ENCODE measurements around the gene TMEM187. TPM values are rescaled to one million over a fixed set of nuclear protein-coding genes. Genes with fewer than 3 reads are reported as not detected.

Gene TMEM187, protein sequence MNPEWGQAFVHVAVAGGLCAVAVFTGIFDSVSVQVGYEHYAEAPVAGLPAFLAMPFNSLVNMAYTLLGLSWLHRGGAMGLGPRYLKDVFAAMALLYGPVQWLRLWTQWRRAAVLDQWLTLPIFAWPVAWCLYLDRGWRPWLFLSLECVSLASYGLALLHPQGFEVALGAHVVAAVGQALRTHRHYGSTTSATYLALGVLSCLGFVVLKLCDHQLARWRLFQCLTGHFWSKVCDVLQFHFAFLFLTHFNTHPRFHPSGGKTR
- total RNA-seq (9.6 TPM), polyA plus RNA-seq (ENCODE audit: insufficient read depth, low read depth, low replicate concordance) (12.4 TPM)
- long read RNA-seq, donor 1, partial matches to known transcripts, result 5 of 8 reads
- long read RNA-seq, donor 1, other reads (novel, unspliced or antisense), result 0 of 8 reads
- long read RNA-seq, donor 2, partial matches to known transcripts, result 0 of 3 reads
- long read RNA-seq, donor 2, other reads (novel, unspliced or antisense), result 0 of 3 reads
- long read RNA-seq, donor 3, transcript TMEM187-201 (2 exons, 1,880 nt), result major isoform, 6 of 6 reads
- long read RNA-seq, donor 3, partial matches to known transcripts, result 0 of 6 reads
- long read RNA-seq, donor 3, other reads (novel, unspliced or antisense), result 0 of 6 reads
- long read RNA-seq, donor 4, transcript TMEM187-201 (2 exons, 1,880 nt), result major isoform, 5 of 5 reads
- long read RNA-seq, donor 4, partial matches to known transcripts, result 0 of 5 reads
- long read RNA-seq, donor 4, other reads (novel, unspliced or antisense), result 0 of 5 reads
- long read RNA-seq, donor 5, result 0 reads
- long read RNA-seq, donor 6, partial matches to known transcripts, result 0 of 1 reads
- long read RNA-seq, donor 6, other reads (novel, unspliced or antisense), result 0 of 1 reads
- long read RNA-seq, donor 7, transcript TMEM187-201 (2 exons, 1,880 nt), result major isoform, 12 of 18 reads
- long read RNA-seq, donor 7, partial matches to known transcripts, result 0 of 18 reads
- long read RNA-seq, donor 7, other reads (novel, unspliced or antisense), result 6 of 18 reads
- long read RNA-seq, donor 8, partial matches to known transcripts, result 5 of 9 reads
- long read RNA-seq, donor 8, other reads (novel, unspliced or antisense), result 0 of 9 reads
- long read RNA-seq, donor 9, partial matches to known transcripts, result 0 of 4 reads
- long read RNA-seq, donor 9, other reads (novel, unspliced or antisense), result 0 of 4 reads
- long read RNA-seq, donor 10, transcript TMEM187-201 (2 exons, 1,880 nt), result major isoform, 10 of 10 reads
- long read RNA-seq, donor 10, partial matches to known transcripts, result 0 of 10 reads
- long read RNA-seq, donor 10, other reads (novel, unspliced or antisense), result 0 of 10 reads

DNA sequence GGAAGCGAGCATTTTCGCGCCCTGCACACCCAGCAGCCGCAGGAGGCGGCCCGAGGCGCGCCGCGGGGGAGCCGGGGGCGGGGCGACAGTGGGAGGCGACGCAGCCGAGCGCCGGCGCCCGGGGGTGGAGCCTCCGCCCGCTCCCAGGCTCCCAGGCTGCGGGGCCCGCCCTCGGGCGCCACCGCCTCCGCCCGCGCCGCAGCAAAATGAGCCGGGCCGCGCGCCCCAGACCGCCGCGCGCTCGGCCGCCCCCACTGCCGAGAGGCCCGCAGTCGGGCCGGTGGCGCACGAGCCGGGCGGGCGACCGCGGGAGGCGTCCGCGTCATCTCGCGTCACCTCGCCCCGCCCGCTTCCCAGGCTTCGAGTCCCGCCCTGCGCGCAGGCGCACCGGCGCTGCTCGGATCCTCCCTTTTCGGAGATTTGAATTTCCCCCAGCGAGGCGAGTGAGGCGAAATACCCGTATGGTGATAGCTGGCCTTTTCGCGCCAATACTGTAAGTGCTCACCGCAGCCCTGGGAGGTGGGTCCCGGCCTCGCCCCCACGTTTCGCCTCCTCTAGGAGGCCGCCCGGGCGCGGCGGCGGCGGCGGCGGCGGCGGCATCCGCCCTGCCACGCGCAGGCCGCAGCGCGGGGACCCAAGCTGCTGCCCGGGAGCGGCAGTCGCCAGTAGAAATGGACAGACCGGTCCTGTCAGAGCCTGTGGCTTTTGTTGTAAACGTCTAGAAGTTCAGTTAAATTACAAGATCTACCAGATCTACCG, at the start of gene TMEM187:
TSS of gene TMEM187 (plus strand) at position 387 of the 759 bp plus-strand sequence. CDS start 9,309 bp downstream, outside the sequence.
- intact Hi-C loops (cut with DNase I), result no loop called here
- Histone ChIP-seq H3K9me3 (ENCODE audit: control insufficient read depth in 2 of 3, insufficient read depth in 1 of 3, low read length in 3 of 3) (no peaks in the 10 kb centered on the region), H3K36me3 (ENCODE audit: control insufficient read depth in 2 of 3, insufficient read depth in 3 of 3, low read length in 3 of 3) (no peaks in the 10 kb centered on the region), H3K4me3 (ENCODE audit: low read length in 3 of 3) (peak within 1 kb of the TSS; percentile 82 to 92 (median 88)), H3K27ac (ENCODE audit: low read depth in 2 of 2, low read length in 2 of 2) (peak within 1 kb of the TSS; percentile 99 to 100), H3K9ac (ENCODE audit: low read length in 3 of 3) (peak within 1 kb of the TSS; percentile 95 to 98 (median 98)), H3K27me3 (ENCODE audit: control insufficient read depth, insufficient read depth, low read length) (no peaks in the 10 kb centered on the region), H3K4me1 (ENCODE audit: control insufficient read depth in 2 of 3, insufficient read depth in 2 of 3, low read depth in 1 of 3, low read length in 3 of 3) (peaks cover 0 to 31% (median 19%) of the 10 kb centered on the region in 3 donors)
- FAIRE-seq (no peak), DNase-seq (peak; percentile 92 to 96 (median 95))
- TF ChIP-seq, protein P1, sequence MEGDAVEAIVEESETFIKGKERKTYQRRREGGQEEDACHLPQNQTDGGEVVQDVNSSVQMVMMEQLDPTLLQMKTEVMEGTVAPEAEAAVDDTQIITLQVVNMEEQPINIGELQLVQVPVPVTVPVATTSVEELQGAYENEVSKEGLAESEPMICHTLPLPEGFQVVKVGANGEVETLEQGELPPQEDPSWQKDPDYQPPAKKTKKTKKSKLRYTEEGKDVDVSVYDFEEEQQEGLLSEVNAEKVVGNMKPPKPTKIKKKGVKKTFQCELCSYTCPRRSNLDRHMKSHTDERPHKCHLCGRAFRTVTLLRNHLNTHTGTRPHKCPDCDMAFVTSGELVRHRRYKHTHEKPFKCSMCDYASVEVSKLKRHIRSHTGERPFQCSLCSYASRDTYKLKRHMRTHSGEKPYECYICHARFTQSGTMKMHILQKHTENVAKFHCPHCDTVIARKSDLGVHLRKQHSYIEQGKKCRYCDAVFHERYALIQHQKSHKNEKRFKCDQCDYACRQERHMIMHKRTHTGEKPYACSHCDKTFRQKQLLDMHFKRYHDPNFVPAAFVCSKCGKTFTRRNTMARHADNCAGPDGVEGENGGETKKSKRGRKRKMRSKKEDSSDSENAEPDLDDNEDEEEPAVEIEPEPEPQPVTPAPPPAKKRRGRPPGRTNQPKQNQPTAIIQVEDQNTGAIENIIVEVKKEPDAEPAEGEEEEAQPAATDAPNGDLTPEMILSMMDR (IDR thresholded peaks at IDR 0.05; ENCODE audit: borderline replicate concordance, extremely low read depth, insufficient read depth), result no peak

DNA sequence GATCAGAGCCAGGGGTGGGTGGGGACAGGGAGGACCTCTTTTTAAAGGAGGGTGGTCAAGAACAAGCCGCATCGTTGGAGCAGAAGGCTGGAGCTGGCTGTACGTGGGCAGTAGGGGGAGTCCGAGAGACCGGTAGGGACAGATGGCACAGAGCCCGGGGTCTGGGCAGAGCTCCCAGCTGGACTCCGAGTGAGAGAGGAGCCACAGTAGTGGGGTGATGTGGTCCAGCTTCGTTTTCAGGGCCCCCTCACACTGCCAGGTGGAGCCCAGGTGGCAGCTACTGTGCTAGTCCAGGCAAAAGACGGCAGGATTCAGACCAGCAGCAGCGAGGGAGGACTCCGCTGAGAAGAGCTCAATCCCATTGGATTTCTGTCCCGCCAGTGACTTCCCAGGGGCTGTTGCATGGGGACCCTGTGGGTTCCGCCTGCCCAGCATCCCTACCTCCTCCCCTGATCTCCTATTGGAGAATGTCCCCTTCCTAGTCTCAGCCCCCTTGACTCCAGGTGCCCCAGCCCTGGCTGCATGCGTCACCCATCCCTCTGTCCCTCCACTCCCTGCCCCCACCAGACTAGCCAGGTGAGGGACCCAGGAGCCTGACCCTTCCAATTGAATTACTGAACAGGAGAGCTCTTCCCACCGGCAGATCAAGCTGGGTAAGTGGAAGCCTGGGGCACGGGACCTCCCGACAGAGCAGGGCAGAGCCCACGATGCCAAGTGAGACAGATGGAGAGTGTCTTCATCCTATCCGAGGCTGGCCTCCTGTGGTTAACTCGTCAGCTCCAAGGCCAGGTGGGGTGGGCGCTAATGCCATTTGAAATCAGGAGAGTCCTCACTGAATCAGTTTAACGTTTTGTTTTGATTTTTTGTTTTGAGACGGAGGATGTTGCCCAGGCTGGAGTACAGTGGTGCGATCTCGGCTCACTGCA, 49.4 kb upstream of the TMEM187 start:
- Histone ChIP-seq H3K27ac (ENCODE audit: low read depth in 2 of 2, low read length in 2 of 2) (no peak overlapping the region), H3K36me3 (ENCODE audit: control insufficient read depth in 2 of 3, insufficient read depth in 3 of 3, low read length in 3 of 3) (no peaks in the 10 kb centered on the region), H3K9me3 (ENCODE audit: control insufficient read depth in 2 of 3, insufficient read depth in 1 of 3, low read length in 3 of 3) (no peaks in the 10 kb centered on the region), H3K27me3 (ENCODE audit: control insufficient read depth, insufficient read depth, low read length) (no peaks in the 10 kb centered on the region), H3K9ac (ENCODE audit: low read length in 3 of 3) (no peak overlapping the region), H3K4me3 (ENCODE audit: low read length in 3 of 3) (no peak overlapping the region), H3K4me1 (ENCODE audit: control insufficient read depth in 2 of 3, insufficient read depth in 2 of 3, low read depth in 1 of 3, low read length in 3 of 3) (peaks cover 0 to 22% (median 3%) of the 10 kb centered on the region in 3 donors)
- intact Hi-C loops (cut with DNase I), result no loop called here
- DNase-seq, result peak in 2 of 5 donors; percentile 59 to 85
- TF ChIP-seq, protein P1 (IDR thresholded peaks at IDR 0.05; ENCODE audit: borderline replicate concordance, extremely low read depth, insufficient read depth), result peak; percentile 44
- FAIRE-seq, result no peak

All from kidney (tissue), 22 donors.